NB4 (cell line): ENCODE measurements around the gene OLFML2A.

Experiments
- CTCF ChIP-seq: IDR thresholded peaks from one replicate; pipeline ENCODE4 v1.5.1; 2012; ENCODE audit warnings: low read depth, low read length
- MAX ChIP-seq: IDR thresholded peaks from 2 replicates; pipeline ENCODE4 v1.6.1; 2011; ENCODE audit warnings: low read depth, low read length
- MYC ChIP-seq: IDR thresholded peaks from 2 replicates; pipeline ENCODE4 v1.6.1; 2011; ENCODE audit warnings: low read depth, low read length
- POLR2A ChIP-seq: IDR thresholded peaks from 2 replicates; pipeline ENCODE4 v1.6.1; 2011; ENCODE audit warnings: mild to moderate bottlenecking; ENCODE audit not compliant: insufficient read length; ENCODE audit errors: extremely low read depth

GRCh38 chr9:124771867-124772679 is 4.9 kb upstream of the OLFML2A start:
- TF ChIP-seq CTCF: peak; percentile 68
- no peak for TF ChIP-seq MYC
- TF ChIP-seq MAX: no peak
- TF ChIP-seq POLR2A: no peak
